OCI-LY3 (cell line): ENCODE results near the gene ERC2.

Experiments
- H2AFZ ChIP-seq: fragments of 200-600, 300-600 bp; shearing (Covaris generic); 2 replicates; pipeline ENCODE4 v1.6.0; 2014; ENCODE audit warnings: antibody characterized with exemption, low read depth, low read length
- H3K27ac ChIP-seq: fragments of 200-600, 300-600 bp; sonication (generic); 2 replicates; pipeline ENCODE4 v1.5.1; 2014; ENCODE audit warnings: mild to moderate bottlenecking, low read length, moderate library complexity, mixed read lengths
- H3K27me3 ChIP-seq: fragments of 200-600, 300-600 bp; sonication (generic); 2 replicates; pipeline ENCODE4 v1.6.1; 2014; ENCODE audit warnings: low read depth, low read length, mixed read lengths
- H3K36me3 ChIP-seq: fragments of 200-600, 300-600 bp; sonication (generic); replicated peaks from 2 replicates; pipeline ENCODE3; 2014; ENCODE audit warnings: low read depth, low read length, mixed read lengths
- H3K4me1 ChIP-seq: fragments of 300-600, 200-600 bp; sonication (generic); 2 replicates; pipeline ENCODE4 v1.6.1; 2014; ENCODE audit warnings: low read length, mixed read lengths
- H3K4me2 ChIP-seq: fragments of 200-600, 300-600 bp; sonication (generic); 2 replicates; pipeline ENCODE4 v1.6.1; 2014; ENCODE audit warnings: low read length, mixed read lengths
- H3K4me3 ChIP-seq: fragments of 300-600, 200-600 bp; sonication (generic); 2 replicates; pipeline ENCODE4 v1.5.1; 2014; ENCODE audit warnings: antibody characterized with exemption, mild to moderate bottlenecking, low read length, moderate library complexity
- H3K79me2 ChIP-seq: fragments of 300-600, 200-600 bp; shearing (Covaris generic); 2 replicates; pipeline ENCODE4 v1.6.1; 2014; ENCODE audit warnings: mild to moderate bottlenecking, low read length, mixed read lengths
- H3K9ac ChIP-seq: fragments of 300-600, 200-600 bp; shearing (Covaris generic); 2 replicates; pipeline ENCODE4 v1.6.0; 2014; ENCODE audit warnings: mild to moderate bottlenecking, low read length, moderate library complexity
- H3K9me3 ChIP-seq: fragments of 200-600, 300-600 bp; shearing (Covaris generic); 2 replicates; pipeline ENCODE4 v1.6.1; 2014; ENCODE audit warnings: low read length, mixed read lengths; ENCODE audit not compliant: insufficient read depth
- H4K20me1 ChIP-seq: fragments of 200-600, 300-600 bp; sonication (generic); 2 replicates; pipeline ENCODE4 v1.6.1; 2016; ENCODE audit warnings: low read length, mixed read lengths; ENCODE audit not compliant: insufficient read depth
- CTCF ChIP-seq: fragments of 200-600, 300-600 bp; sonication (generic); IDR thresholded peaks from 2 replicates; pipeline ENCODE4 v1.5.1; 2014; ENCODE audit warnings: antibody characterized with exemption, low read length, low read depth
- EZH2phosphoT487 ChIP-seq: fragments of 200-600 bp; shearing (Covaris generic); IDR thresholded peaks from 2 replicates; pipeline ENCODE4 v1.6.1; 2018; ENCODE audit warnings: antibody characterized with exemption, mixed run types, low read depth

ERC2 gene

GRCh38 chr3:56373386-56373785 is 94.9 kb downstream of the ERC2 start:
- Histone ChIP-seq H3K9me3 (no peaks in the 10 kb centered on the region), H3K4me1 (no peaks in the 10 kb centered on the region), H2AFZ (no peak overlapping the region), H3K36me3 (no peaks in the 10 kb centered on the region), H4K20me1 (no peaks in the 10 kb centered on the region), H3K79me2 (no peaks in the 10 kb centered on the region), H3K27ac (no peak overlapping the region), H3K27me3 (peaks cover 30% of the 10 kb centered on the region), H3K4me2 (no peak overlapping the region), H3K9ac (no peak overlapping the region), H3K4me3 (no peak overlapping the region)
- TF ChIP-seq CTCF (no peak), EZH2phosphoT487 (no peak)

- H4K20me1 ChIP-seq, result no peaks in the 10 kb centered on the region
- H3K4me1 ChIP-seq, result no peaks in the 10 kb centered on the region
- H3K9ac ChIP-seq, result no peak overlapping the region
- H3K27me3 ChIP-seq, result peaks cover 39% of the 10 kb centered on the region
- H3K4me2 ChIP-seq, result no peak overlapping the region
- H3K9me3 ChIP-seq, result no peaks in the 10 kb centered on the region
- no peaks in the 10 kb centered on the region for H3K36me3 ChIP-seq
- H2AFZ ChIP-seq, result no peak overlapping the region
- H3K27ac ChIP-seq, result no peak overlapping the region
- TF ChIP-seq EZH2phosphoT487 (no peak), CTCF (no peak)
- H3K4me3 ChIP-seq, result no peak overlapping the region
- no peaks in the 10 kb centered on the region for H3K79me2 ChIP-seq
Observed at GRCh38 chr3:56370991-56371775, 97.1 kb downstream of the ERC2 start.

- no peak overlapping the region for H3K27ac ChIP-seq
- H3K79me2 ChIP-seq, result no peaks in the 10 kb centered on the region
- H4K20me1 ChIP-seq, result no peaks in the 10 kb centered on the region
- no peaks in the 10 kb centered on the region for H3K9me3 ChIP-seq
- H2AFZ ChIP-seq, result no peak overlapping the region
- H3K36me3 ChIP-seq, result no peaks in the 10 kb centered on the region
- H3K9ac ChIP-seq, result no peak overlapping the region
- H3K4me1 ChIP-seq, result no peaks in the 10 kb centered on the region
- no peak for TF ChIP-seq EZH2phosphoT487
- TF ChIP-seq CTCF, result no peak
- peaks cover 35% of the 10 kb centered on the region for H3K27me3 ChIP-seq
- no peak overlapping the region for H3K4me2 ChIP-seq
- H3K4me3 ChIP-seq, result no peak overlapping the region
Observed at GRCh38 chr3:56369914-56370313, 98.4 kb downstream of the ERC2 start.

GRCh38 chr3:56368846-56369245 is 99.4 kb downstream of the ERC2 start:
- H3K9me3 ChIP-seq, result no peaks in the 10 kb centered on the region
- H3K79me2 ChIP-seq, result no peaks in the 10 kb centered on the region
- no peak overlapping the region for H3K27ac ChIP-seq
- H3K4me1 ChIP-seq, result no peaks in the 10 kb centered on the region
- no peak overlapping the region for H3K4me2 ChIP-seq
- TF ChIP-seq EZH2phosphoT487 (no peak), CTCF (no peak)
- no peaks in the 10 kb centered on the region for H3K36me3 ChIP-seq
- no peak overlapping the region for H3K4me3 ChIP-seq
- H3K9ac ChIP-seq, result no peak overlapping the region
- H4K20me1 ChIP-seq, result no peaks in the 10 kb centered on the region
- H2AFZ ChIP-seq, result no peak overlapping the region
- peaks cover 32% of the 10 kb centered on the region for H3K27me3 ChIP-seq
